ENCODE data around the gene NUDT17. TPM values are rescaled to one million over a fixed set of nuclear protein-coding genes. Genes with fewer than 3 reads are reported as not detected.

NUDT17 gene
- total RNA-seq, 1 donor from 2014 or later = 5.2 TPM

DNA sequence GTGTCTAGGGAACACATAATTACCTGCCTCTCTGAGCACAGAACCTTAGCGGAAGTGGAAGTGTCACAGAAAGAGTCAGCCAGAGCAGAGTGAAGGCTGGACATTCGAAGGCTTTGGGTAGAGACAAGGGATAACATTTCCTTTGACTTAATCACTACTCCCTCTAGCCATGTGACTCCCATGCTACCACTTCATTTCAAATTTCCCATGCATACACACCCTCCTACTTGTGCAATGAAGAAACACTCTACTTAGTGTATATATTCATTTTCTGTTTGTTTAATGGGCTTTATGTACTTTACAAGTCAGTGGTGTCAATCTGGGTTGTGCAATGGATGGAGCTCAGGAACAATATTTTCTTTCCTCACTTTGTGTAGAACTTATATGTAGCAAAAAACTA is 33.3 kb downstream of the NUDT17 start:
- TF ChIP-seq CTCF (IDR thresholded peaks at IDR 0.05; ENCODE audit: unreplicated experiment) = no peak
- H3K4me1 Mint-ChIP-seq (ENCODE audit: low read depth) = peaks cover 9% of the 10 kb centered on the region
- H3K9me3 Mint-ChIP-seq (ENCODE audit: low read depth) = no peaks in the 10 kb centered on the region
- peaks cover 43% of the 10 kb centered on the region for H3K27me3 Mint-ChIP-seq
- H3K36me3 Mint-ChIP-seq (ENCODE audit: insufficient read depth) = no peaks in the 10 kb centered on the region
- H3K27ac Mint-ChIP-seq = no peak overlapping the region
- DNase-seq (ENCODE audit: low spot score, unreplicated experiment) = no peak
- H3K4me3 Mint-ChIP-seq (ENCODE audit: low read depth) = no peak overlapping the region

- Mint-ChIP-seq H3K27ac (no peak overlapping the region), H3K36me3 (ENCODE audit: insufficient read depth) (no peaks in the 10 kb centered on the region), H3K4me3 (ENCODE audit: low read depth) (no peak overlapping the region), H3K4me1 (ENCODE audit: low read depth) (peaks cover 9% of the 10 kb centered on the region), H3K27me3 (peaks cover 43% of the 10 kb centered on the region), H3K9me3 (ENCODE audit: low read depth) (no peaks in the 10 kb centered on the region)
- no peak for DNase-seq (ENCODE audit: low spot score, unreplicated experiment)
- no peak for TF ChIP-seq CTCF (IDR thresholded peaks at IDR 0.05; ENCODE audit: unreplicated experiment)
Measured at GRCh38 chr1:145879775-145880174, 34.3 kb downstream of the NUDT17 start.

DNA sequence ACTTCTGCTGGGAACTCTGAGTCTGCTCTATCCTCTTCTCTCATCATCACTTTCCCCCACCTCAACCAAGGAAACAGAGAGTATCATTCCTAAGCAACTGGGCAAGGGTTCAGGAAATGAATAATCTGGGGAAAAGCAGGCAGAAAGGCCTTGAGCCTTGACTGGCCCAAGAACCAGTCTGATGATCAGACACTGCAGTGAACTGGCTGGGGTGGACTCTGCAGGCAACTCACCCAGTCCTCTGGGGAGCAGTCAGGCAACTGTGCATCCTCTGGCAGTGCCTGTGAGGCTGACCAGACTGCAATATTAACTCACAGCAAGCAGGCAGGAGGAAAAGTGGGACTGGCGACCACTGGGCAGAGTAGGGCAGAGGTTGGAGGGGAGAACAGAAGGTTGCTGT is 39.2 kb downstream of the NUDT17 start:
- Mint-ChIP-seq H3K4me3 (ENCODE audit: low read depth) (peak overlapping the region; percentile 7), H3K9me3 (ENCODE audit: low read depth) (no peaks in the 10 kb centered on the region), H3K27me3 (peaks cover 38% of the 10 kb centered on the region), H3K36me3 (ENCODE audit: insufficient read depth) (no peaks in the 10 kb centered on the region), H3K27ac (no peak overlapping the region), H3K4me1 (ENCODE audit: low read depth) (peaks cover 18% of the 10 kb centered on the region)
- DNase-seq (ENCODE audit: low spot score, unreplicated experiment) = no peak
- no peak for TF ChIP-seq CTCF (IDR thresholded peaks at IDR 0.05; ENCODE audit: unreplicated experiment)

GRCh38 chr1:145885738-145886287 is 40.4 kb downstream of the NUDT17 start, which contains the start of gene ANKRD35:
Gene ANKRD35 (minus strand): TSS chr1:145885866. CDS start chr1:145885758, 108 bp downstream.
- no peak for TF ChIP-seq CTCF (IDR thresholded peaks at IDR 0.05; ENCODE audit: unreplicated experiment)
- Mint-ChIP-seq H3K27ac (no peak within 1 kb of the TSS), H3K36me3 (ENCODE audit: insufficient read depth) (no peaks in the 10 kb centered on the region), H3K4me3 (ENCODE audit: low read depth) (peak within 1 kb of the TSS; percentile 76), H3K9me3 (ENCODE audit: low read depth) (no peaks in the 10 kb centered on the region), H3K27me3 (peaks cover 38% of the 10 kb centered on the region), H3K4me1 (ENCODE audit: low read depth) (peaks cover 17% of the 10 kb centered on the region)
- peak; percentile 48 for DNase-seq (ENCODE audit: low spot score, unreplicated experiment)

DNA sequence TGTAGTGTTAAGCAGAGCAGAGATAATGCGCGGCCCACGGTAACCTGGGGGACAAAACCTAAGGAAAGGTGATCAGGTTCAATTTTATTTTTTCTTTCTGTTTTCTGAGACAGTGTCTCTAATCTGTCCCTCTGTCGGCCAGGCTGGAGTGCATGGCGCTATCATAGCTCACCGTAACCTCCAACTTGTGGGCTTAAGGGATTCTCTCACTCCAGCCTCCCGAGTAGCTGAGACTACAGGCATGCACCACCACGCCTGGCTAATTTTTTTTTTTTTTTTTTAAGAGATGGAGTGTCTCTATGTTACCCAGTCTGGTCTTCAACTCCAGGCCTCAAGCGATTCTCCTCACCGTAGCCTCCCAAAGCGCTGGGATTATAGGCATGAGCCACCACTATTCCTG is 41.0 kb downstream of the NUDT17 start:
- Mint-ChIP-seq H3K4me3 (ENCODE audit: low read depth) (peak overlapping the region; percentile 76), H3K27me3 (peaks cover 38% of the 10 kb centered on the region), H3K27ac (no peak overlapping the region), H3K9me3 (ENCODE audit: low read depth) (no peaks in the 10 kb centered on the region), H3K36me3 (ENCODE audit: insufficient read depth) (no peaks in the 10 kb centered on the region), H3K4me1 (ENCODE audit: low read depth) (peaks cover 23% of the 10 kb centered on the region)
- TF ChIP-seq CTCF (IDR thresholded peaks at IDR 0.05; ENCODE audit: unreplicated experiment) = no peak
- no peak for DNase-seq (ENCODE audit: low spot score, unreplicated experiment)
